ENCODE results near the gene C6orf52.
A peak's percentile ranks its signal among the peaks of the same experiment; 100 is the strongest.
"Not testable (repeated sequence)": the region's sequence is repeated elsewhere in the genome, so short reads cannot be mapped to it uniquely, and the experiment has no call there.

The C6orf52 gene

DNA sequence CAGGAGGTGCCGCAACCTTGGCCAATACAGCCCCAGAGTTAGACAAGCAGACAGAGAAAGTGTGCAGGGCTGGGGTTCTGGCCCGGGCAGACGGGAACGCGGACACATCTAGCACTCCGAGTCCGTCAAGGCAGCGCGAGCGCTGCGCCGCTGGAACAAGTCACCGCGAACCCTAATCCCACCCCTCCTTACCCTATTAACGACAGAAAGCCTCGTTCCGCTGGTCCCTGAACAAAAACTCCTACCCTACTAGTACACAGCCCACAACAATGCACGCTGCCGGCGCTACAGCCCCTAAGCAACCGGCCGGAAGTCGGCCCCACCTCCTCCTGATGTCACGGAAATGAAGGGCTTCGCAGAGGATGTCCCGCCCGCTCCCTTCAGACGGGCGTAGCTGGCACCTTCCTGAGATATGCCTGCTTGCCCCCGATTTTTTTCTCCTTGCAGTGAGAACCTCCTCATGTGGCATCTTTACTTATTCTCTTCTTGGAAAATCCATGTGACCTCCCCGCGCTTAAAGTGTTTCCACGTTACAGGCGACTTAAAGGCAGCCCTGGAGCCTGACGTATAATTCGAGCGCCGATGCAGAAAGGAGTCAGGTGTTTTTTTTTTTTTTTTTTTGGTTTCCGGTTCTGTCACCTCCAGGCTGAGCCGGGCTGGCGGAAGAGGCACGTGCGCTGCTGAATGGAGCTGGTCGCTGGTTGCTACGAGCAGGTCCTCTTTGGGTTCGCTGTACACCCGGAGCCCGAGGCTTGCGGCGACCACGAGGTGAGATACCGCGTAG lies at the start of gene C6orf52, which contains the start of gene PAK1IP1:
C6orf52 (minus strand) TSS at position 315 of the 784 bp plus-strand sequence. CDS start 7,066 bp downstream, outside the sequence.
PAK1IP1 (plus strand) TSS at position 671 of the 784 bp plus-strand sequence; CDS start at position 685, 14 bp downstream.
- peak; percentile 88 for DNase-seq (ENCODE audit: low read depth)

DNA sequence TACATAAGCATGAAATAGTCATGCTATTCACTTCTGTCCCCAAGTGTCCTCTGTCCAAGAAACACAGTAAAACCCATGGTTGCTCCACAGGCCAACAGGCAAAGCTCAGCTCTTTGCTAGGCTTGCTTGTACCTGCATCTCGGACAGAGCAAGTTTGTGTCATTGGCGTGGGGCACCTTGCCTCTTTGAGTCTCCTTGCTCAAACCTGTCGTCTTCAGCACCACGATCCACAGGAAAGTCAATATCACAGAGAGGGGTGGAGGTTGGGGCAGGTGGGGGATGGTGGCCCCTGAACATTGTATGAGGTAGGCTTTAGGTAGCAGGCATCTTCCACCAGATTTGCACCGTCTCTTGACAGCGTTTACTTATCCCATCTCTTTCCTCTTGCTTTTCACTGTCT lies 49.1 kb upstream of the C6orf52 start:
- no peak for DNase-seq (ENCODE audit: low read depth)

DNA sequence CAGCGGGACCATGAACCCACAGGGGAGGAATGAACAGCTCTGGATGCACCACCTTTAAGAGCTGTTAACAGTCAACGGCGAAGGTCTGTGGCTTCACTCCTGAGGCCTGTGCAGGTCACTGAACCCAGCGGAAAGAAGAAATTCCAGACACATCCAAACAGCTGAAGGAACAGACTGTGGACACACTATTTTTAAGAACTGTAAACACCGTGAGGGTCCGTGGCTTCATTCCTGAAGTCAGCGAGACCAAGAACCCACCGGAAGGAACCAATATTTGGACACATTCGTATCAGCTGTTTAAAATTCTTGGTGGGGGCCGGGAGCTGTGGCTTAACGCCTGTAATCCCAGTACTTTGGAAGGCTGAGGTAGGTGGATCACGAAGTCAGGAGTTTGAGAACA lies 47.8 kb upstream of the C6orf52 start:
- DNase-seq (ENCODE audit: low read depth), result no peak

DNA sequence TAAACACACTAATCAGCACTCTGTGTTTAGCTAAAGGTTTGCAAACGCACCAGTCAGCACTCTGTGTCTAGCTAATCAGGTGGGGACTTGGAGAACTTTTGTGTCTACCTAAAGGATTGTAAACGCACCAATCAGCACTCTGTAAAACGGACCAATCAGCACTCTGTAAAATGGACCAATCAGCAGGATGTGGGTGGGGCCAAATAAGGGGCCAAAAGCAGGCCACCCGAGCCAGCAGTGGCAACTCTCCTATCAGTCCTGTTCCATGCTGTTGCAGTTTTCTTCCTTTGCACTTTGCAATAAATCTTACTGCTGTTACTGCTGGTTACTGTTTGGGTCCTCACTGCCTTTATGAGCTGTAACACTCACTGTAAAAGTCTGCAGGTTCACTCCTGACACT lies 47.2 kb upstream of the C6orf52 start:
- DNase-seq (ENCODE audit: low read depth), result not testable (repeated sequence)

DNA sequence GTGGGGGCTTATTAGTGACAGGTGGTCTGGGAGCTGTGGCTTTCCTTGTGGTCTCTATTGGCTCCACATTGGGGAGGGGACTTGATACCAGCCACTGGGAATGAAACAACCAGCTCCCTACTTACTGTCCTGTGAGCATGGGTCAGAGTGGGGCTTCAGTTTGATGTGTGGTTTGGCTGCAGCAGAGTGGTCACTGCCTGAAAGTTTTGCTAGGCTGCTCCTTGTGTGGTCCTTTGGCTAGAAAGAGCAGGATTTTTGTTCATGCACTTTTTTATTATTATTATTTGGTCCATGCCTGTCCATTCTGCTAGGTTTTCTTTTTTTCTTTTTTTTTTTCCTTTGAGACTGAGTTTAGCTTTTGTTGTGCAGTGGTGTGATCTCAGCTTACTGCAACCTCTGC lies 45.6 kb upstream of the C6orf52 start:
- DNase-seq (ENCODE audit: low read depth), result no peak

DNA sequence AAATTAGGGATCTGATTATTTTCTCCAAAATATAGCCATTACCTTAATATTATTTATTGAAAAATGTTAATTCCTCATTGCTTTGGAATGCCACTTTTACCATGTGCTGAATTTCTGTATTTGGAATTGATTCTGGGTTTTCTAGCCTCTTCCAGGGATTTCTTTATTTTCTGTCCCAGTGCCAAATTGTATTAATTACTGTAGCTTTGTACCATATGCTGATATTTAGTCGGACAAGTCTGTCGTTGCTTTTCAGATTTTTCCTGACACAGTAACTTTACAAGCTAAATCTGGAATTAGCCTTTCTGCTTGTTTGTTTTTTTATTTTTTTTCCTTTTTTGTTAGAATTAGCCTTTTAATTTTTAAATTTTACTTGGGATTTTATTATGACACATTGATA lies 42.3 kb upstream of the C6orf52 start:
- DNase-seq (ENCODE audit: low read depth), result no peak

DNA sequence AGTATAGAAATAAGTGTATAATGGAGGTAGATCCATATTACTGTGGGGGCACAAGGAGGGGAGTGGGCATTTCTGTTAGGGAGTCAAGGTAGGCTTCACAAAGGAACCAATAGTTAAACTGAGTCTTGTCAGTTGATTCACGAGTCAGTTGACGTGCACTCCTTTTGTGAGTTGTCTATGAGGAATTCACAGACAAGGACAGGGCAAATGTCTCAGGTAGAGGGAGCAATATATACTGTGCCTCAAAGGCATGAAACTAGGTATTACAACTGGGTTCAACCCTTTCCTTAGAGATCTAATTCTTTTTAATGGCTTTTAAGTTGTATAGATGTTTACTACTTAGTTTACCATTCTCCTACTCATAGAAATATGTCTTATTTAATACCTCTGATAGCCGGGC lies 39.4 kb upstream of the C6orf52 start:
- no peak for DNase-seq (ENCODE audit: low read depth)

DNA sequence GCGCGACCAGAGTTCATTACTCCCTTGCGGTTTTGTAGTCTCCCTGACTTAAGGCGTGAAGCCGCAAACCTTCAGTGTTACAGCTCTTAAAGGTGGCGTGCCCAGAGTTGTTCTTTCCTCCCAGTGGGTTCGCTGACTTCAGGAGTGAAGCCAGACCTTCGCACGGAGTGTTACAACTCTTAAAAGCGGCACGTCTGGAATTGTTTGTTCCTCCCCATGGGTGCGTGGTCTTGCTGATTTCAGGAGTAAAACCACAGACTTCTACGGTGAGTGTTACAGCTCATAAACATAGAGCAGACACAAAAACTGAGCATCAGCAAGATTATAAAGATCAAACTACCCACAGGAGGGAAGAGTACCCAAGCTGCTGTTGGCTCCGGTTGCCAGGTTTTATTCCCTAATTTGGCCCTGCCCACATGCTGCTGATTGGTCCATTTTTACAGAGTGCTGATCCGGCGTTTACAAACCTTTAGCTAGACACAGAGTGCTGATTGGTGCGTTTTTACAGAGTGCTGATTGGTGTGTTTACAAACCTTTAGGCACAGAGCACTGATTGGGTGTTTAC lies 38.8 kb upstream of the C6orf52 start:
- no peak for DNase-seq (ENCODE audit: low read depth)

DNA sequence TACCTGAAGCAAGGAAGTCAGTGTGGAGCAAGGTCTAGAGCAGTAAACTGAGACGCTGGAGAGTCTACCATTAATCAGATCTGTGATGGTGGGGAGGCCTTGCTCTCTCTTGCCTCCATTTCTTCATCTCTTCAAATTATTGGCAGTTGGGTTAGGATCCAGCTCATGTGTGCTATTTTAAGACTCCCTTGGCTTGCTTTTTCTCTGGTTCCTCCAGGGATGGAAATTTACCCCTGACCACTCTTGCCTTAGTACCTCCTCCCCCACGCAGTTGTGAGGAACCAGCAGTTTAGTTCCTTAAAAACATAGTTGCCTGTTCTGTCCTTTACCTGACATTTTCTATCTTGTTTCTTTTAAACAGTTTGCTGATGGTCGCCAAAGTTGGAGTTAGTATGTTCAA lies 35.8 kb upstream of the C6orf52 start:
- no peak for DNase-seq (ENCODE audit: low read depth)

DNA sequence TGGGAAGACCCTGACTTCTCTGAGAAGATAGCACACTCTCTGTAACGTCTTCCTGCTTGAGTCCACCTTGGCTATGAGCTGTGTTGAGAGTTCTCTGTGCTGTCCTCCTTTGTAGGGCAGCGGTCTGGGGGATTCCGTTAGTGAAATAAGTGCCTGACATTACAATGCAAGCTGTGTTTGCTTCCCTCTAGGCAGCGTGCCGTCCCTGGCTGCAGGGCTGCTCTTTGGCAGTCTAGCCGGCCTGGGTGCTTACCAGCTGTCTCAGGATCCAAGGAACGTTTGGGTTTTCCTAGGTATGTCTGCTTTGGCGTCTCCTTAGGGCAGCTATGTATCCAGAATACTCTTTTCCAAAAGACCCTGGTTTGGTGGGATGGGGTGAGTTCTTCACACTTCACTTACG lies 31.3 kb upstream of the C6orf52 start:
- DNase-seq (ENCODE audit: low read depth), result no peak

DNA sequence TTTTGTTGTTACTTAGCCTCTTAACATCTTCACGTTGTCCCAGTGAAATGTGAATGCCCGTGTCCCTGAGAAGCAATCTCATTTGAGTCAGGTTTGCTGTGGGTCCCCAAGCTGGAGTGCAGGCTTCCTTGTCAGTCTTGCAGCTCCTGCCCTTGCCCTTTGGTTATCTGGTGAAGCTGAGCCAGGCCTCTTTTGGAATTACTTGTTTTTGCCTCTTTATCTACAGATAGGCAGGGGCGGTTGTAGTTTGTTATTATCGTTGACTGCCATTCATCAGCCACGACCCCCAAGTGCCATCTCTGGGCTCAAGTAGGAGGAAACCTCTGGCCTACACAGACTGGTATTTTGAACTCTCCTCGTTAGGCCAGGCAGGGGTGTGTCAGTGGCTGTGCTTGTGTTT lies 30.6 kb upstream of the C6orf52 start:
- DNase-seq (ENCODE audit: low read depth), result no peak

DNA sequence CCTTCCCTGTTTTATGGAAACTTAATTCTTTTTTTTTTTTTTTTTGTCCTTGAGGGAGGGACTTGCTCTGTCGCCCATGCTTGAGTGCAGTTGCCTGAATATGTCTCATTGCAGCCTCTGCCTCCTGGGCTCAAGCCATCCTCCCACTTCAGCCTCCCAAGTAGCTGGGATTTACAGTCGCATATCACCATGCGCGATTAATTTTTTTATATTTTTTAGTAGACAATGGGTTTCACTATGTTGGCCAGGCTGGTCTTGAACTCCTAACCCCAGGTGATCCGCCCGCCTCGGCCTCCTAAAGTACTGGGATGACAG lies 29.1 kb upstream of the C6orf52 start:
- DNase-seq (ENCODE audit: low read depth), result peak; percentile 9

DNA sequence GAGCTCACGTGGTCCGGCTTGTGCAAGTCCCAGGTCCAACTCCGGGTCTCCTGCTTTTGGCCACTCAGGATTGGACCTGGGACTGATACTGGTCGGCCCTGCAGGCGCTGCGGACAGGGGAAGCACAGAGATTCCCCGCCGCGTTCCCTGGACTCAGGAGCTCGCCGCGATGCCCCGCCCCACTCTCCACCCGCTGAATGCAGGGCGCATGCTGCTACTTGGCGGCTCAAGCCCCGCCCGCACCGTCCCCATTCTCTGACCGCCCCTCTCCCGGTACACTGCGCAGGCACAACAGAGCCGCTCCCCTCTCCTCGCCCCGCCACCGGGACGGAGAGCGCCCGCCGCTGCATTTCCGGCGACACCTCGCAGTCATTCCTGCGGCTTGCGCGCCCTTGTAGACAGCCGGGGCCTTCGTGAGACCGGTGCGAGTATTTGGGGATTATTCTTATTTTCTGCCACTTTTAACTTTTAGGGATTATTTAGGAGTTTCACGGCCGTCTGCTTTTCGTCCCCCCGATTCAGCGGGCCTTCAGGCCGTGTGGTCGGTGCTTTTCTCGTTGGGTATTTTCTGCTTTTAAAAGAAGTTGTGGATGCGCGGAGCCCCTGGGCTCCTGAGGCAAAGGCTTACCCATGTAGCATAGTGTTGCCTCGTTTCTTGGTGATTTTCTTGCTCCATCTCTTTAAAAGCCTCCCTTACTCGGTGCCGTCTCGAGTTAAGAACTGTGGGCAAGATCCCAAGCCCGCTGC lies 28.6 kb upstream of the C6orf52 start, which contains the start of gene TMEM14C:
TMEM14C (plus strand) TSS at position 251 of the 747 bp plus-strand sequence. CDS start 1,544 bp downstream, outside the sequence.
- peak; percentile 97 for DNase-seq (ENCODE audit: low read depth)

DNA sequence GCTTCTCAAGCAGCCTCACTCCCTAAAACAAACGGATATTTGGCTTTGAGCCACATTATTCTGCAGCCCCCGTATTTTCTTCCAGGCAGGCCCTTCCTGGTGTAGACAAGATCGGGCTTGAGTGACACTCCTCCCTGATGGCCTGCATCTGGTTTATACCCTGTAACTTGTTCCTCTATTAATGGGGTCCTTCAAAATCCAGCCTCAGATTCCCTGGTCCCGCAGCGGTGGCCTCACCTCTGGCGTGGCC lies 28.1 kb upstream of the C6orf52 start:
- DNase-seq (ENCODE audit: low read depth), result no peak

DNA sequence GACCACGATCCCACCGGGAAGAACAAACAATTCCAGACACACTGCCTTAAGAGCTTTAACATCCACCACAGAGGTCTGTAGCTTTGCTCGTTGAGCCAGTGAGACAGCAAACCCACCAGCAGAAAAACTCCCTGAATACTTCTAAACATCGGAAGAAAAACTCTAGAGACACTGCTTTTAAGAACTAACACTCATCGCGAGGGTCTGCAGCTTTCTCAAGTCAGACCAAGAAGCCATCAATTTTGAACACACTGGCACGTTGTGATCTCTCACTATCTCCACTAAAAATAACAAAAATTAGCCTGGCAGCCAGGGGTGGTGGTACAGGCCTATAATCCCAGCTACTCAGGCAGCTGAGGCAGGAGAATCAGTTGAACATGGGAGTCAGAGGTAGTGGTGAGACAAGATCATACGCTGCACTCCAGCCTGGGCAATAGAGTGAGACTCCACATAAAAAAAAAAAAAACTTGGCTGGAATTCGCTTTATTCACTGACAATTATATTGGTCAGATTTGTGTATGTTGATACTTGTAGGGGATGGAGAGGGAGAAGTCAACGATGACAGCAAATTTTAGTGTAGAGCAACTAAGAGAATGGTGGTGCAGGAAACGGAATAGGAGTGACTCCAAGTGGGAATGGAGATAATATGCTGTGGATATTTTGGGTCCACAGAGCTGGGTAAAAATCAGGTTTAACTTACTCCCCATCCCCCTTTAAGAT lies 27.6 kb upstream of the C6orf52 start:
- no peak for DNase-seq (ENCODE audit: low read depth)

DNA sequence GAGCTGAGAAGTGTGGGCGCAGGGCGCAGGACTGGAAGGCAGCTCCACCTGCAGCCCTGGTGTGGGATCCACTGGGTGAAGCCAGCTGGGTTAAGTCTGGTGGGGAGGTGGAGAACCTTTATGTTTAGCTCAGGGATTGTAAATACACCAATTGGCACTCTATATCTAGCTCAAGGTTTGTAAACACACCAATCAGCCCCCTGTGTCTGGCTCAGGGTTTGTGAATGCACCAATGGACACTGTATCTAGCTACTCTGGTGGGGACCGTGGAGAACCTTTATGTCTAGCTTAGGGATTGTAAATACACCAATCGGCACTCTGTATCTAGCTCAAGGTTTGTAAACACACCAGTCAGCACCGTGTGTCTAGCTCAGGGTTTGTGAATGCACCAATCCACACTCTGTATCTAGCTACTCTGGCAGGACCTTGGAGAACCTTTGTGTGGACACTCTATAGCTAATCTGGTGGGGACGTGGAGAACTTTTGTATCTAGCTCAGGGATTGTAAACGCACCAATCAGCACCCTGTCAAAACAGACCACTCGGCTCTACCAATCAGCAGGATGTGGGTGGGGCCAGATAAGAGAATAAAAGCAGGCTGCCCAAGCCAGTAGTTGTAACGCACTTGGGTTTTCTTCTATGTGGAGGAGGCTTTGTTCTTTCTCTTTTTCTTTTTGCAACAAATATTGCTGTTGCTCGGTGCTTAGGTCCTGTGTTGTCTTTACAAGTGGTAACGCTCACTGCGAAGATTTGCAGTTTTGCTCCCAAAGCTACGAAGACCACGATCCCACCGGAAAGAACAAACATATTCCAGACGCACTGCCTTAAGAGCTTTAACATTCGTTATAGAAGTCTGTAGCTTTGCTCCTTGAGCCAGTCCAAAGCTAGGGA lies 26.8 kb upstream of the C6orf52 start:
- DNase-seq (ENCODE audit: low read depth), result not testable (repeated sequence)

DNA sequence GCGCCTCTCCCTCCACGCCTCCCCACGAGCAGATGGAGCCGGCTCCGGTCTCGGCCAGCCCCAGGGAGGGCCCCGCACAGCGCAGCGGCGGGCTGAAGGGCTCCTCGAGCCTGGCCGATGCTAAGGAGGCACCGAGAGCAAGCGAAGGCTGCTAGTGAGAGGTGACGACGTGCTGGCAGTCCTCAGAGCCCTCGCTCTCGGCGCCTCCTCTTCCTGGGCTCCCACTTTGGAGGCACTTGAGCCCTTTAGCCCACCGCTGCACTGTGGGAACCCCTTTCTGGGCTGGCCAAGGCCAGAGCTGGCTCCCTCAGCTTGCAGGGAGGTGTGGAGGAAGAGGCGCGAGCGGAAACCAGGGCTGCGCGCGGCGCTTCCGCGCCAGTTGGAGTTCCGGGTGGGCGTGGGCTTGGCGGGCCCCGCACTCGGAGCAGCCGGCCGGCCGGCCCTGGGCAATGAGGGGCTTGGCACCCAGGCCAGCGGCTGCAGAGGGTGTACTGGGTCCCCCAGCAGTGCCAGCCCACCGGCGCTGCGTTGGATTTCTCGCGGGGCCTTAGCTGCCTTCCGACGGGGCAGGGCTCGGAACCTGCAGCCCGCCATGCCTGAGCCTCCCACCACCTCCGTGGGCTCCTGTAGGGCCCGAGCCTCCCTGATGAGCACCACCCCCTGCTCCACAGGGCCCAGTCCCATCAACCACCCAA lies 26.0 kb upstream of the C6orf52 start:
- no peak for DNase-seq (ENCODE audit: low read depth)

DNA sequence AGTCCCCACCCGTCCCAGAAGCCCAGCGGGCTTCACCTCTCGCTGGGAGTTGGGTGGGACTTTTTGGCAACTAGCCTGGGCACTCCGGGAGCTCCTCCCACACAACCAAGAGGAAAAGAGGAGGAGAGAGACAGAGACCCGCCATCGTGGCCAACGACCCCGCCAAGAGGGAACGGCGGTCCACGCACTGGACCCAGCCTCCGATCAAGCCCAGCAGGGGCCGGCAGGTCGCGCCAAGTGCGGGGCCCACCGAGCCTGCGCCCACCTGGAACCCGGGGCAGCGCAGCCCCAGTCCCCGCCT lies 25.5 kb upstream of the C6orf52 start:
- peak; percentile 10 for DNase-seq (ENCODE audit: low read depth)

DNA sequence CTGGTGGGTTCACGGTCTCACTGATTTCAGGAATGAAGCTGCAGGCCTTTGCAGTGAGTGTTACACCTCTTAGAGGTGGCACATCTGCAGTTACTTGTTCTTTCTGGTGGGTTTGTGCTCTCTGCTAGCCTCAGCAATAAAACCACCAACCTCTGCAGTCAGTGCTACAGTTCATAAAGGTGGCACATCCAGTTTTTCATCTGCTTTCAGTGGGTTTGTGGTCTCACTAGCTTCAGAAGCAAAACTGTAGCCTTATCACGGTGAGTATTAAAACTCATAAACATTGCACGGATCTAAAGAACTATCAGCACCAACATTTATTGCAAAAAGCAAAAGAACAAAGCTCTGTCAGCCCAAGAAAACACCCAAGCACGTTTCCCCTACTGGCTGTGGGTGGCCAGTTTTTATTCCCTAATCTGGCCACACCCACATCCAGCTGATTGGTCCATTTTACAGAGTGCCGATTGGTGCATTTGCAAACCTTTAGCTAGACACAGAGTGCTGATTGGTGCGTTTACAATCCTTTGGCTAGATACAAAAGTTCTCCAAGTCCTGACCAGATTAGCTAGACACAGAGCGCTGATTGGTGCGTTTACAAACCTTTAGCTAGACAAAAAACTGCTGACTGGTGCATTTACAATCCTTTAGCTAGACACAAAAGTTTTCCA lies 25.0 kb upstream of the C6orf52 start:
- DNase-seq (ENCODE audit: low read depth), result peak; percentile 5

DNA sequence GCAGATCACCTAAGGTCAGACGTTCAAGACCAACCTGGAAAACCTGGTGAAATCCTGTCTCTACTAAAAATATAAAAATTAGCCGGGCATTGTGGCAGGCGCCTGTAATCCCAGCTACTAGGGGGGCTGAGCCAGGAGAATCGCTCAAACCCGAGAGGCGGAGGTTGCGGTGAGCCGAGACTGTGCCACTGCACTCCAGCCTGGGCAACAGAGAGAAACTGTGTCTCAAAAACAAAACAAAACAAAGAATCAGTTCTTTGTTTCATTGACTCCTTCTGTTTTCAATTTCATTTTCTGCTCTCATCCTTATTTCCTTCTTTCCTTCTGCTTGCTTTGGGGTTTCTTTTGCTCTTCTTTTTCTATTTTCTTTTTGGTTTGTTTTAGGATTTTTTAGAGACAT lies 19.5 kb upstream of the C6orf52 start:
- no peak for DNase-seq (ENCODE audit: low read depth)

DNA sequence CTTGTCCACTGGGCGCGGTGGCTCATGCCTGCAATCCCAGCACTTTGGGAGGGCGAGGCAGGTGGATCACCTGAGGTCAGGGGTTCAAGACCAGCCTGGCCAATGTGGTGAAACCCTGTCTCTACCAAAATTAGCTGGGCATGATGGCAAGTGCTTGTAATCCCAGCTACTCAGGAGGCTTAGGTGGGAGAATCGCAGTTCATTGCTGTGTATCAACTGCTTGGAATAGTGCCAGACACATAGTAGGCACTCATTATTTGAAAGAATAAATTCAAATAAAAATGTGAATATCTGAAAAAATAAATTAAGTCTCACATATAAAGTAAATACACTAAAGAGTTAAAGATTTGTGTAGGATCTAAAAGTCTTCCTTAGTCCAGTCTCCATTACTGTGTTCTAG lies 2.2 kb upstream of the C6orf52 start:
- DNase-seq (ENCODE audit: low read depth), result no peak
